HL-60 (cell line): ENCODE measurements around the gene ATP6V0D1.

ENCODE experiments used
- DNase-seq, 2 experiments: peaks; one replicate each; pipeline ENCODE4 v3.0.0-alpha.2; 2010 to 2020; ENCODE audit warnings: low read depth in 1 of 2, low spot score in 1 of 2
- H3K27ac ChIP-seq: fragments of 250-450 bp; sonication (Bioruptor Pico); replicated peaks from 2 replicates; pipeline ENCODE4 v1.5.1; 2020; ENCODE audit warnings: mild to moderate bottlenecking, moderate library complexity
- H3K27me3 ChIP-seq: fragments of 250-450 bp; sonication (Bioruptor Pico); 2 replicates; pipeline ENCODE4 v1.5.1; 2021; ENCODE audit warnings: mild to moderate bottlenecking, moderate library complexity; ENCODE audit not compliant: insufficient read depth, poor library complexity, severe bottlenecking
- H3K4me3 ChIP-seq: replicated peaks from 2 replicates; pipeline ENCODE4 v1.5.1; 2011; ENCODE audit warnings: mild to moderate bottlenecking, control low read depth, low read length; ENCODE audit not compliant: insufficient read depth
- CTCF ChIP-seq: IDR thresholded peaks from one replicate; pipeline ENCODE4 v1.5.1; 2011; ENCODE audit warnings: low read length, control low read depth, inconsistent platforms; ENCODE audit not compliant: insufficient read depth
- GABPA ChIP-seq: IDR thresholded peaks from 2 replicates; pipeline ENCODE4 v1.6.1; 2012; ENCODE audit warnings: low read depth
- POLR2AphosphoS5 ChIP-seq: IDR thresholded peaks from 2 replicates; pipeline ENCODE4 v1.6.1; 2012; ENCODE audit warnings: low read depth
- SPI1 ChIP-seq: IDR thresholded peaks from 2 replicates; pipeline ENCODE4 v1.6.1; 2012; ENCODE audit warnings: low read depth, mild to moderate bottlenecking, borderline replicate concordance
- TF ChIP-seq, protein P1 (sequence below): IDR thresholded peaks from 2 replicates; pipeline ENCODE4 v1.6.1; 2012; ENCODE audit warnings: low read depth; ENCODE audit not compliant: insufficient replicate concordance

Gene ATP6V0D1

GRCh38 chr16:67423611-67424260 lies 57.2 kb downstream of the ATP6V0D1 start:
- Histone ChIP-seq H3K4me3 (no peak overlapping the region), H3K27me3 (peaks cover 8% of the 10 kb centered on the region), H3K27ac (no peak overlapping the region)
- no peak for TF ChIP-seq POLR2AphosphoS5
- TF ChIP-seq GABPA = no peak
- no peak for TF ChIP-seq CTCF
- TF ChIP-seq, protein P1, sequence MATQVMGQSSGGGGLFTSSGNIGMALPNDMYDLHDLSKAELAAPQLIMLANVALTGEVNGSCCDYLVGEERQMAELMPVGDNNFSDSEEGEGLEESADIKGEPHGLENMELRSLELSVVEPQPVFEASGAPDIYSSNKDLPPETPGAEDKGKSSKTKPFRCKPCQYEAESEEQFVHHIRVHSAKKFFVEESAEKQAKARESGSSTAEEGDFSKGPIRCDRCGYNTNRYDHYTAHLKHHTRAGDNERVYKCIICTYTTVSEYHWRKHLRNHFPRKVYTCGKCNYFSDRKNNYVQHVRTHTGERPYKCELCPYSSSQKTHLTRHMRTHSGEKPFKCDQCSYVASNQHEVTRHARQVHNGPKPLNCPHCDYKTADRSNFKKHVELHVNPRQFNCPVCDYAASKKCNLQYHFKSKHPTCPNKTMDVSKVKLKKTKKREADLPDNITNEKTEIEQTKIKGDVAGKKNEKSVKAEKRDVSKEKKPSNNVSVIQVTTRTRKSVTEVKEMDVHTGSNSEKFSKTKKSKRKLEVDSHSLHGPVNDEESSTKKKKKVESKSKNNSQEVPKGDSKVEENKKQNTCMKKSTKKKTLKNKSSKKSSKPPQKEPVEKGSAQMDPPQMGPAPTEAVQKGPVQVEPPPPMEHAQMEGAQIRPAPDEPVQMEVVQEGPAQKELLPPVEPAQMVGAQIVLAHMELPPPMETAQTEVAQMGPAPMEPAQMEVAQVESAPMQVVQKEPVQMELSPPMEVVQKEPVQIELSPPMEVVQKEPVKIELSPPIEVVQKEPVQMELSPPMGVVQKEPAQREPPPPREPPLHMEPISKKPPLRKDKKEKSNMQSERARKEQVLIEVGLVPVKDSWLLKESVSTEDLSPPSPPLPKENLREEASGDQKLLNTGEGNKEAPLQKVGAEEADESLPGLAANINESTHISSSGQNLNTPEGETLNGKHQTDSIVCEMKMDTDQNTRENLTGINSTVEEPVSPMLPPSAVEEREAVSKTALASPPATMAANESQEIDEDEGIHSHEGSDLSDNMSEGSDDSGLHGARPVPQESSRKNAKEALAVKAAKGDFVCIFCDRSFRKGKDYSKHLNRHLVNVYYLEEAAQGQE = no peak
- no peak for TF ChIP-seq SPI1
- peak in 1 of 2 experiments; percentile 26 for DNase-seq

DNA sequence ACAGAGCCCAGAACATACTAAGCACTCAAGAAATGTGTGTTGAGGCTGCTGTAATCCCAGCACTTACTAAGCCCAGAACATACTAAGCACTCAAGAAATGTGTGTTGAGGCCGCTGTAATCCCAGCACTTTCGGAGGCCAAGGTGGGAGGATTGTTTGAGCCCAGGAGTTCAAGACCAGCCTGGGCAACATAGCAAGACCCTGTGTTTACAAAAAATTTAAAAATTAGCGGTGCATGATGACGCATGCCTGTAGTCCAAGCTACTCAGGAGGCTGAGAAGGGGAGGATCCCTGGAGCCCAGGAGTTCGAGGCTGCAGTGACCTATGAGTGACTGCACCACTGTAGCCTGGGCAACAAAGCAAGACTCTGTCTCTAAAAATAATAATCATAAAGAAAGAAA lies 57.9 kb downstream of the ATP6V0D1 start:
- TF ChIP-seq CTCF = no peak
- no peak for TF ChIP-seq SPI1
- no peak for TF ChIP-seq POLR2AphosphoS5
- no peak for TF ChIP-seq GABPA
- TF ChIP-seq, protein P1 = no peak
- Histone ChIP-seq H3K27me3 (peaks cover 8% of the 10 kb centered on the region), H3K27ac (no peak overlapping the region), H3K4me3 (no peak overlapping the region)
- DNase-seq = no peak

DNA sequence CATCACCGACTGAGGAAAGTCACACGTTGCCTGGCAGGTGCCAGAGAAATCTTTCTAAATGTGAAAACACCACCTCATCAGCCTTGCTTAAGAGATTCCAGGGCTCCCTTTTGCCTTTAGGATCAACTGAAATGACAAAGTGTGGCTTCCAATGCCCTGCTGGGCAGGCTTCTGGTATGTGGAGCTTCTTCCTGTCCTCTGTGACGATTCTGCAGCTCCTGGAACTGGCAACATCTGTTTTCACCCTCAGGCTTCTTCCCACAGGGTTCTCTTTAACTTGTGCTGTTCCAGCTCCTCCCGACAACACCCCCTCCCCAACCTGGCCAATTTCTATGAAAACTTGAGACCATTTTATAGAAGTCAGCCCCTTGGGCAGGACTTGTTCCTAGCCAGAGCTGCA lies 59.9 kb downstream of the ATP6V0D1 start:
- Histone ChIP-seq H3K27me3 (peaks cover 20% of the 10 kb centered on the region), H3K27ac (no peak overlapping the region), H3K4me3 (no peak overlapping the region)
- no peak for DNase-seq
- TF ChIP-seq GABPA (no peak), POLR2AphosphoS5 (no peak), CTCF (no peak), SPI1 (no peak)
- TF ChIP-seq, protein P1 = no peak
